Nephron (organoid): Measurements from ENCODE around the gene ATP1A1.

Experiments used
- H3K27ac Mint-ChIP-seq, 3 experiments: 2 replicates each; pipeline ENCODE4 v1.8.0; 2020; ENCODE audit warnings: mixed read lengths in 3 of 3, mild to moderate bottlenecking in 2 of 3, moderate library complexity in 1 of 3
- H3K27me3 Mint-ChIP-seq: 2 replicates; pipeline ENCODE4 v1.8.0; 2021; ENCODE audit warnings: low read depth, mild to moderate bottlenecking, moderate library complexity, mixed read lengths
- H3K36me3 Mint-ChIP-seq: 2 replicates; pipeline ENCODE4 v1.8.0; 2020; ENCODE audit warnings: low read depth, mixed read lengths
- H3K4me1 Mint-ChIP-seq: 2 replicates; pipeline ENCODE4 v1.8.0; 2020; ENCODE audit warnings: mixed read lengths
- H3K4me3 Mint-ChIP-seq, 3 experiments: 2 replicates each; pipeline ENCODE4 v1.8.0; 2020; ENCODE audit warnings: mild to moderate bottlenecking in 3 of 3, mixed read lengths in 3 of 3, moderate library complexity in 2 of 3
- H3K9me3 Mint-ChIP-seq: 2 replicates; pipeline ENCODE4 v1.8.0; 2020; ENCODE audit warnings: mixed read lengths
- CTCF ChIP-seq, 3 experiments: fragments of 200-600 bp; sonication (generic); IDR thresholded peaks; one replicate each; pipeline ENCODE4 v1.5.0; 2021; ENCODE audit warnings: antibody characterized with exemption in 3 of 3; ENCODE audit not compliant: unreplicated experiment in 3 of 3

The ATP1A1 gene

GRCh38 chr1:116446686-116447085 lies 73.6 kb downstream of the ATP1A1 start:
- Mint-ChIP-seq H3K27me3 (no peaks in the 10 kb centered on the region), H3K36me3 (no peaks in the 10 kb centered on the region), H3K9me3 (no peaks in the 10 kb centered on the region), H3K4me3 (no peak overlapping the region), H3K27ac (no peak overlapping the region), H3K4me1 (peaks cover under 1% of the 10 kb centered on the region)
- TF ChIP-seq CTCF (IDR thresholded peaks at IDR 0.05; ENCODE audit: unreplicated experiment in 3 of 3), result no peak

GRCh38 chr1:116448785-116449385 lies 75.8 kb downstream of the ATP1A1 start:
- Mint-ChIP-seq H3K27ac (no peak overlapping the region), H3K9me3 (no peaks in the 10 kb centered on the region), H3K4me1 (peaks cover 12% of the 10 kb centered on the region), H3K36me3 (no peaks in the 10 kb centered on the region), H3K4me3 (no peak overlapping the region), H3K27me3 (no peaks in the 10 kb centered on the region)
- TF ChIP-seq CTCF (IDR thresholded peaks at IDR 0.05; ENCODE audit: unreplicated experiment in 3 of 3), result no peak

GRCh38 chr1:116449578-116449977 lies 76.5 kb downstream of the ATP1A1 start:
- no peak for TF ChIP-seq CTCF (IDR thresholded peaks at IDR 0.05; ENCODE audit: unreplicated experiment in 3 of 3)
- H3K9me3 Mint-ChIP-seq, result no peaks in the 10 kb centered on the region

GRCh38 chr1:116451702-116452101 lies 78.7 kb downstream of the ATP1A1 start:
- H3K9me3 Mint-ChIP-seq, result peaks cover 2% of the 10 kb centered on the region
- H3K4me1 Mint-ChIP-seq, result peaks cover 18% of the 10 kb centered on the region
- no peaks in the 10 kb centered on the region for H3K36me3 Mint-ChIP-seq
- no peaks in the 10 kb centered on the region for H3K27me3 Mint-ChIP-seq
- no peak overlapping the region for H3K27ac Mint-ChIP-seq
- no peak overlapping the region for H3K4me3 Mint-ChIP-seq
- TF ChIP-seq CTCF (IDR thresholded peaks at IDR 0.05; ENCODE audit: unreplicated experiment in 3 of 3), result no peak

More at GRCh38 chr1:116449578-116449977, 76.5 kb downstream of the ATP1A1 start:
- no peak overlapping the region for H3K4me3 Mint-ChIP-seq
- H3K27me3 Mint-ChIP-seq, result no peaks in the 10 kb centered on the region
- peaks cover 18% of the 10 kb centered on the region for H3K4me1 Mint-ChIP-seq
- H3K27ac Mint-ChIP-seq, result no peak overlapping the region
- H3K36me3 Mint-ChIP-seq, result no peaks in the 10 kb centered on the region

- Mint-ChIP-seq H3K27ac (peak overlapping the region in 1 of 3 experiments; percentile 39), H3K27me3 (no peaks in the 10 kb centered on the region), H3K4me3 (no peak overlapping the region), H3K4me1 (peaks cover 30% of the 10 kb centered on the region), H3K9me3 (peaks cover 2% of the 10 kb centered on the region), H3K36me3 (no peaks in the 10 kb centered on the region)
- no peak for TF ChIP-seq CTCF (IDR thresholded peaks at IDR 0.05; ENCODE audit: unreplicated experiment in 3 of 3)
Measured at GRCh38 chr1:116453481-116453880, 80.4 kb downstream of the ATP1A1 start.

- Mint-ChIP-seq H3K27ac (peak overlapping the region in 2 of 3 experiments; percentile 2 to 39), H3K27me3 (no peaks in the 10 kb centered on the region), H3K36me3 (no peaks in the 10 kb centered on the region), H3K4me1 (peaks cover 34% of the 10 kb centered on the region), H3K9me3 (peaks cover 2% of the 10 kb centered on the region), H3K4me3 (no peak overlapping the region)
- no peak for TF ChIP-seq CTCF (IDR thresholded peaks at IDR 0.05; ENCODE audit: unreplicated experiment in 3 of 3)
Measured at GRCh38 chr1:116453906-116454305, 80.9 kb downstream of the ATP1A1 start.
